AG04449 (cell line): Measurements from ENCODE around the gene SLC7A1.

Experiments
- CTCF ChIA-PET: fragments of 350-600 bp; formaldehyde crosslinking; extraction: SDS; loops from one replicate; lab custom pipeline; 2021; ENCODE audit warnings: antibody characterized with exemption; lab: Yijun Ruan, JAX
- POLR2A ChIA-PET: fragments of 400-600, 350-600 bp; formaldehyde crosslinking; extraction: SDS; loops from one replicate; lab custom pipeline; 2020; ENCODE audit warnings: antibody characterized with exemption, inconsistent platforms; lab: Yijun Ruan, JAX
- DNase-seq: peaks from one replicate; pipeline ENCODE4 v3.0.0-alpha.2; 2010; ENCODE audit warnings: low read depth, low spot score
- H3K4me3 ChIP-seq: 2 replicates; pipeline ENCODE4 v1.5.1; 2011; ENCODE audit warnings: low read depth, mild to moderate bottlenecking, control low read depth, low read length
- CTCF ChIP-seq: IDR thresholded peaks from one replicate; pipeline ENCODE4 v1.5.1; 2011; ENCODE audit warnings: mild to moderate bottlenecking, moderate library complexity, low read length, control low read depth, inconsistent platforms; ENCODE audit not compliant: insufficient read depth; ENCODE audit errors: missing control alignments

SLC7A1 gene

GRCh38 chr13:29573190-29573589 is 22.3 kb downstream of the SLC7A1 start:
- TF ChIP-seq CTCF: no peak
- no peak for DNase-seq
- H3K4me3 ChIP-seq: no peak overlapping the region
- POLR2A ChIA-PET: no interaction called here
- CTCF ChIA-PET: interaction anchor here (0.9 to 6.7 kb wide), 3 partner anchors 9 to 14 kb away, joined by 4 to 23 read pairs (median 6); no protein-coding TSS in a partner anchor

DNA sequence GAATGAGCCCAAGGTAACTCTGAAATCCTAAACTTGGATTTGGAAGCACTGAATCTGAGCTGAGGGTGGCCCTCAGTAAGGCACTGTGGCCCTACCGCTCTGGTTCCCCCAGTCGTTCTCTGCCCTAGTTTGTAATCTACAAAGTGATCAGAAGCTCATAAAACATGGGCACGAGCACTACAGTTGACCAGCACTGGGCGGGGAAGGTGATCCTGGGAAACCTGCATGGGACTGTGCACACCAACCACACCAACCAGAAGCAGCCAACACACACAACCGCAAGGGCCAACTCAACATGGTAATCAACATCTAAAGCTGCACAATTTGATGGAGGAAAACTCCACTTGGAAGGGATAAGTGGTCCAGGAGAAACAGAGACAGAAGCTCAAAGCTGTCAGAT is 22.9 kb downstream of the SLC7A1 start:
- POLR2A ChIA-PET: no interaction called here
- no peak for DNase-seq
- no peak for TF ChIP-seq CTCF
- CTCF ChIA-PET: interaction anchor here (2.8 to 6.7 kb wide), 2 partner anchors 8 to 14 kb away, joined by 6 to 23 read pairs; no protein-coding TSS in a partner anchor
- H3K4me3 ChIP-seq: no peak overlapping the region

DNA sequence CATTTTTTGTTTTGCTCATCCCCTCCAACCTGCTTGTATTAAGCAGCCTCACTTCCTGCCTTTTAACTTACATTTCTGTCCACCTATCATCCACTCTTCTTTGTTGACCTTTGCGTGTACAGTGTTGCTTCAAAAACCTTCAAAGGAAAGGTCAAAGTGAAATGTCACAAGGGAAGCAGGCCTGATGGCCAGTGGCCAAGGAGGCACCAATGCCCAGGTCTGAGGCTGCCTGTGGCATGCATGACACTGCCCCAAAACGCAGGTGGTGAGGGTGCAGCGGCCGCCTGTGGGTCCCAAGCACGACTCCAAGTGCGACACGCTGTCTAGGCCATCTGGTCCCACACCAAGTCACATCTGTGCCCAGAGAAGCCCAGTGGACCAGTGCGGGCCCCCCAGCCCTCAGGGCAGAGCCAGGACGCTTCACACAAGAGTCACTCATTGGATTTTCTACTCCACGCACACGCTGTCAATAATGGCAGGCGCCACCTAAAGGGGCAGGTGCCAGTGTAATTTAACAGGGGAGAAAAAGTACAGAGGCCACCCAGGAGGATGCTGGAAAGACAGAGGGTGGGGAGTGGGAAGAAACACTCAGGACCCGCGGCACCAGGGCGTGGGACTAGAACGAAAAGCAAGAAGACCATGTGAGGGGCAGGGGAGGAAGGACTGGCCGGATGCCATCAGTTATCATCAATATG is 23.5 kb downstream of the SLC7A1 start:
- no peak for DNase-seq
- no peak for TF ChIP-seq CTCF
- ChIA-PET CTCF (interaction anchor here (2.8 to 6.7 kb wide), 2 partner anchors 8 to 15 kb away, joined by 6 to 23 read pairs; no protein-coding TSS in a partner anchor), POLR2A (no interaction called here)
- no peak overlapping the region for H3K4me3 ChIP-seq

GRCh38 chr13:29570051-29570654 is 25.3 kb downstream of the SLC7A1 start:
- DNase-seq: no peak

GRCh38 chr13:29569253-29570050 is 26.0 kb downstream of the SLC7A1 start:
- DNase-seq: no peak
- no peak for TF ChIP-seq CTCF
- ChIA-PET POLR2A (no interaction called here), CTCF (interaction anchor here (1.3 kb wide), 1 partner anchor 61 kb away, joined by 3 read pairs; no protein-coding TSS in a partner anchor)
- H3K4me3 ChIP-seq: no peak overlapping the region

More at GRCh38 chr13:29570051-29570654, 25.3 kb downstream of the SLC7A1 start:
- ChIA-PET POLR2A (no interaction called here), CTCF (interaction anchor here (1.3 kb wide), 1 partner anchor 61 kb away, joined by 3 read pairs; no protein-coding TSS in a partner anchor)
- no peak overlapping the region for H3K4me3 ChIP-seq
- TF ChIP-seq CTCF: no peak
